H9 (cell line): Measurements from ENCODE around the gene KLHL2. TPM values are rescaled to one million over a fixed set of nuclear protein-coding genes. Genes with fewer than 3 reads are reported as not detected.

Source experiments
- DNase-seq: peaks from one replicate; pipeline ENCODE4 v3.0.0-alpha.2; 2017
- H2AFZ ChIP-seq: one replicate; pipeline ENCODE4 v1.6.1; 2013; ENCODE audit warnings: mild to moderate bottlenecking, low read length, control low read depth, moderate library complexity
- H2AK5ac ChIP-seq: 2 replicates; pipeline ENCODE4 v1.6.1; 2013; ENCODE audit warnings: low read length, control low read depth, mixed read lengths; ENCODE audit not compliant: insufficient read length
- H2BK120ac ChIP-seq: one replicate; pipeline ENCODE4 v1.6.1; 2013; ENCODE audit warnings: low read depth, mild to moderate bottlenecking, low read length, control low read depth, inconsistent platforms; ENCODE audit not compliant: poor library complexity, severe bottlenecking
- H2BK12ac ChIP-seq: 2 replicates; pipeline ENCODE4 v1.6.1; 2013; ENCODE audit warnings: low read length, control low read depth, mixed read lengths, low read depth; ENCODE audit not compliant: insufficient read length
- H2BK15ac ChIP-seq: 2 replicates; pipeline ENCODE4 v1.6.1; 2013; ENCODE audit warnings: low read depth, low read length, control low read depth
- H2BK20ac ChIP-seq: one replicate; pipeline ENCODE4 v1.6.1; 2013; ENCODE audit warnings: low read depth, mild to moderate bottlenecking, low read length, control low read depth, inconsistent platforms; ENCODE audit not compliant: poor library complexity, severe bottlenecking
- H2BK5ac ChIP-seq: 2 replicates; pipeline ENCODE4 v1.6.1; 2013; ENCODE audit warnings: low read length, control low read depth, mixed read lengths; ENCODE audit not compliant: insufficient read length
- H3K14ac ChIP-seq: 2 replicates; pipeline ENCODE4 v1.6.1; 2013; ENCODE audit warnings: low read length, control low read depth; ENCODE audit not compliant: insufficient read depth
- H3K18ac ChIP-seq: 2 replicates; pipeline ENCODE4 v1.6.1; 2013; ENCODE audit warnings: low read depth, mild to moderate bottlenecking, mixed read lengths, low read length, control low read depth; ENCODE audit not compliant: insufficient read length
- H3K23ac ChIP-seq: 2 replicates; pipeline ENCODE4 v1.6.1; 2013; ENCODE audit warnings: low read length, control low read depth, mixed read lengths, low read depth; ENCODE audit not compliant: insufficient read length
- H3K23me2 ChIP-seq: 2 replicates; pipeline ENCODE4 v1.6.1; 2013; ENCODE audit warnings: low read depth, mild to moderate bottlenecking, mixed read lengths, low read length, control low read depth; ENCODE audit not compliant: insufficient read length, poor library complexity, severe bottlenecking
- H3K27ac ChIP-seq: 2 replicates; pipeline ENCODE4 v1.5.1; 2013; ENCODE audit warnings: low read length, control low read depth, mixed read lengths, low read depth; ENCODE audit not compliant: insufficient read length
- H3K27me3 ChIP-seq: 2 replicates; pipeline ENCODE4 v1.6.1; 2013; ENCODE audit warnings: low read length, control low read depth, inconsistent platforms; ENCODE audit not compliant: insufficient read depth
- H3K4ac ChIP-seq: 2 replicates; pipeline ENCODE4 v1.6.1; 2013; ENCODE audit warnings: low read depth, mild to moderate bottlenecking, control low read depth, inconsistent platforms, low read length, moderate library complexity
- H3K4me1 ChIP-seq: 2 replicates; pipeline ENCODE4 v1.6.1; 2013; ENCODE audit warnings: low read length, control low read depth, inconsistent platforms; ENCODE audit not compliant: insufficient read depth
- H3K4me2 ChIP-seq: 2 replicates; pipeline ENCODE4 v1.6.1; 2013; ENCODE audit warnings: low read length, control low read depth, mixed read lengths; ENCODE audit not compliant: insufficient read length, insufficient read depth
- H3K56ac ChIP-seq: 2 replicates; pipeline ENCODE4 v1.6.1; 2013; ENCODE audit warnings: low read depth, mild to moderate bottlenecking, mixed read lengths, low read length, control low read depth; ENCODE audit not compliant: insufficient read length
- H3K79me1 ChIP-seq: 2 replicates; pipeline ENCODE4 v1.6.1; 2013; ENCODE audit warnings: low read depth, mild to moderate bottlenecking, moderate library complexity, low read length, control low read depth, inconsistent platforms; ENCODE audit not compliant: insufficient read depth, poor library complexity, severe bottlenecking
- H3K79me2 ChIP-seq: 2 replicates; pipeline ENCODE4 v1.6.1; 2013; ENCODE audit warnings: low read length, control low read depth, inconsistent platforms; ENCODE audit not compliant: insufficient read depth
- H3K9ac ChIP-seq: 2 replicates; pipeline ENCODE4 v1.6.1; 2013; ENCODE audit warnings: low read length, control low read depth, mixed read lengths; ENCODE audit not compliant: insufficient read length; ENCODE audit errors: extremely low read depth
- H3K9me3 ChIP-seq: one replicate; pipeline ENCODE4 v1.6.1; 2013; ENCODE audit warnings: low read depth, low read length, inconsistent platforms; ENCODE audit not compliant: control insufficient read depth
- H3T11ph ChIP-seq: one replicate; pipeline ENCODE4 v1.6.1; 2013; ENCODE audit warnings: mild to moderate bottlenecking, low read length, control low read depth, inconsistent platforms
- H4K20me1 ChIP-seq: one replicate; pipeline ENCODE4 v1.6.1; 2013; ENCODE audit not compliant: control insufficient read depth, insufficient read length, insufficient read depth
- H4K5ac ChIP-seq: 2 replicates; pipeline ENCODE4 v1.6.1; 2013; ENCODE audit warnings: low read depth, mild to moderate bottlenecking, mixed read lengths, low read length, control low read depth; ENCODE audit not compliant: insufficient read length
- H4K8ac ChIP-seq: replicated peaks from 2 replicates; pipeline ENCODE4 v1.6.1; 2013; ENCODE audit warnings: low read length, control low read depth, mixed read lengths, low read depth; ENCODE audit not compliant: insufficient read length
- H4K91ac ChIP-seq: 2 replicates; pipeline ENCODE4 v1.6.1; 2013; ENCODE audit warnings: low read depth, mild to moderate bottlenecking, moderate library complexity, mixed read lengths, low read length, control low read depth; ENCODE audit not compliant: insufficient read length
- H3K27ac Mint-ChIP-seq, 3 experiments: 2 replicates in 2 of 3; 3 replicates in 1 of 3; pipeline ENCODE4 v1.8.0; 2020 to 2021; ENCODE audit warnings: mixed read lengths in 3 of 3, mild to moderate bottlenecking in 1 of 3, moderate library complexity in 1 of 3
- H3K27me3 Mint-ChIP-seq: 2 replicates; pipeline ENCODE4 v1.8.0; 2021; ENCODE audit warnings: low read depth, mild to moderate bottlenecking, moderate library complexity, mixed read lengths
- H3K36me3 Mint-ChIP-seq, 3 experiments: 2 replicates in 2 of 3; 3 replicates in 1 of 3; pipeline ENCODE4 v1.8.0; 2020 to 2021; ENCODE audit warnings: low read depth in 3 of 3, mixed read lengths in 3 of 3; ENCODE audit not compliant: insufficient read depth in 1 of 3
- H3K4me1 Mint-ChIP-seq, 2 experiments: 2 replicates each; pipeline ENCODE4 v1.8.0; 2020; ENCODE audit warnings: mixed read lengths in 2 of 2
- H3K4me3 Mint-ChIP-seq, 2 experiments: 2 replicates in 1 of 2; 3 replicates in 1 of 2; pipeline ENCODE4 v1.8.0; 2020 to 2021; ENCODE audit warnings: mild to moderate bottlenecking in 2 of 2, mixed read lengths in 2 of 2, moderate library complexity in 1 of 2
- H3K9me3 Mint-ChIP-seq, 2 experiments: 2 replicates in 1 of 2; 3 replicates in 1 of 2; pipeline ENCODE4 v1.8.0; 2020; ENCODE audit warnings: mild to moderate bottlenecking in 2 of 2, mixed read lengths in 2 of 2, moderate library complexity in 1 of 2
- CTCF ChIP-seq: fragments of 200-600 bp; sonication (generic); conservative IDR thresholded peaks from 3 replicates; pipeline ENCODE4 v1.8.0; 2021; ENCODE audit warnings: antibody characterized with exemption, mild to moderate bottlenecking
- WGBS: extraction: QIAGEN DNeasy Blood & Tissue Kit; methylation state at CpG from one replicate; pipeline ENCODE4 v1.1.7; 2013; ENCODE audit warnings: missing lambda C conversion rate, low lambda C conversion rate, mixed read lengths; ENCODE audit not compliant: insufficient read length; ENCODE audit errors: extremely low coverage; 5-methylcytosine and 5-hydroxymethylcytosine counted together
- total RNA-seq: library from RNA; stranded (reverse); gene quantifications from 2 replicates; pipeline ENCODE4 v1.2.1, GENCODE V29; 2021

KLHL2 gene
- total RNA-seq, 1 experiment from 2014 or later = 14.3 TPM

- no peak overlapping the region for H3K14ac ChIP-seq
- H4K5ac ChIP-seq = no peak overlapping the region
- H3K27ac ChIP-seq = no peak overlapping the region
- H3K23ac ChIP-seq = no peak overlapping the region
- no peak overlapping the region for H2BK12ac ChIP-seq
- no peaks in the 10 kb centered on the region for H4K20me1 ChIP-seq
- no peak overlapping the region for H2AK5ac ChIP-seq
- H3K23me2 ChIP-seq = no peaks in the 10 kb centered on the region
- no peaks in the 10 kb centered on the region; a peak in 1 of 5 replicates for H3K9me3 Mint-ChIP-seq
- H3K27me3 ChIP-seq = no peaks in the 10 kb centered on the region
- H3K27ac Mint-ChIP-seq = no peak overlapping the region
- TF ChIP-seq CTCF = no peak
- H4K91ac ChIP-seq = no peak overlapping the region
- H3K36me3 Mint-ChIP-seq = no peaks in the 10 kb centered on the region
- WGBS = no CpG with 5 or more reads among the region's 1 CpG
- no peak overlapping the region for H2BK20ac ChIP-seq
- no peaks in the 10 kb centered on the region for H3K27me3 Mint-ChIP-seq
- no peak overlapping the region for H3K9ac ChIP-seq
- H3K9me3 ChIP-seq = no peaks in the 10 kb centered on the region
- H3T11ph ChIP-seq = no peak overlapping the region
- H3K79me2 ChIP-seq = no peaks in the 10 kb centered on the region
- no peak overlapping the region for H2BK5ac ChIP-seq
- no peak overlapping the region for H4K8ac ChIP-seq
- H3K18ac ChIP-seq = no peak overlapping the region
- H3K4me3 Mint-ChIP-seq = no peak overlapping the region
- no peaks in the 10 kb centered on the region for H3K79me1 ChIP-seq
- H2BK120ac ChIP-seq = no peak overlapping the region
- H2BK15ac ChIP-seq = no peak overlapping the region
- no peaks in the 10 kb centered on the region; a peak in 1 of 4 replicates for H3K4me1 Mint-ChIP-seq
- H3K4me1 ChIP-seq = no peaks in the 10 kb centered on the region
- H3K56ac ChIP-seq = no peak overlapping the region
- no peak overlapping the region for H3K4ac ChIP-seq
- no peak overlapping the region for H2AFZ ChIP-seq
- no peak for DNase-seq
- no peak overlapping the region for H3K4me2 ChIP-seq
Observed at GRCh38 chr4:165190591-165191347, 16.6 kb upstream of the KLHL2 start.
